Measurements from ENCODE around the gene FABP7. TPM values are rescaled to one million over a fixed set of nuclear protein-coding genes. Genes with fewer than 3 reads are reported as not detected.

Gene FABP7
- total RNA-seq, 1 experiment from 2014 or later, result not detected

DNA sequence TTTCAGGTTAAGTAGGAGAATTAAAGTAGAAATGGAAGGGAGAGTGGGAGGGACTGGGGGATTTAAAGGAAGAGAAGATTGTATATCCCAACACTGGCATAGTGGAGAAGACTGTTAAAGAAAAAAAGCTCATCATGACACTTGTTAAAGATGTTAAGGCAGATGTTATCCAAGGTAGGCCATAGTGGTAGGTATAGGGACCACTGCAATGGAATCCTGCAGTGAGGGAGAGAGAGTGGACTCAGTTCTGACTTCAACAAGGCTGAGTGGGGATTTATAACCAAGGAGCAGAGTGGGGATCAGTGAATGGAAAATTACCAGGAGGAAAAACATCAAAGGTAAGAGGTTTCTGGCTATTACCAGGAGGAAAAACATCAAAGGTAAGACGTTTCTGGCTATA lies 30.7 kb downstream of the FABP7 start:
- no peak overlapping the region for H3K4me3 Mint-ChIP-seq (ENCODE audit: unreplicated experiment)
- no peaks in the 10 kb centered on the region for H3K9me3 ChIP-seq
- peaks cover 13% of the 10 kb centered on the region for H3K36me3 Mint-ChIP-seq (ENCODE audit: insufficient read depth, unreplicated experiment)
- no peaks in the 10 kb centered on the region for H3K27me3 ChIP-seq (replicated peaks; ENCODE audit: control insufficient read depth, insufficient read depth, low read length)
- H3K36me3 ChIP-seq (ENCODE audit: control insufficient read depth, insufficient read depth, low read length), result peaks cover 1% of the 10 kb centered on the region; the same call in 1 of the 2 replicates
- no TSS peak for BruUV-seq (replicated peaks)
- H3K4me3 ChIP-seq (ENCODE audit: low read depth, low read length), result no peak overlapping the region
- POLR2A ChIA-PET, result no interaction called here
- no peaks in the 10 kb centered on the region for H3K9me3 Mint-ChIP-seq (ENCODE audit: unreplicated experiment)
- no peak for DNase-seq
- H3K27me3 Mint-ChIP-seq (ENCODE audit: insufficient read depth, unreplicated experiment), result no peaks in the 10 kb centered on the region
- H3K27ac Mint-ChIP-seq (ENCODE audit: unreplicated experiment), result no peak overlapping the region
- CTCF ChIA-PET, result no interaction called here
- no peaks in the 10 kb centered on the region for H3K4me1 Mint-ChIP-seq (ENCODE audit: low read depth, unreplicated experiment)
- no peaks in the 10 kb centered on the region; the same call in 1 of the 2 replicates for H3K4me1 ChIP-seq
- no peak for TF ChIP-seq CTCF (IDR thresholded peaks at IDR 0.05; ENCODE audit: insufficient read depth in 1 of 2, low read depth in 1 of 2, low read length in 1 of 2, severe bottlenecking in 1 of 2, unreplicated experiment in 1 of 2)
- intact Hi-C loops (cut with micrococcal nuclease; ENCODE audit: unreplicated experiment), result no loop called here

GRCh38 chr6:122817358-122817757 lies 37.8 kb downstream of the FABP7 start:
- H3K36me3 ChIP-seq (ENCODE audit: control insufficient read depth, insufficient read depth, low read length), result no peaks in the 10 kb centered on the region
- POLR2A ChIA-PET, result no interaction called here
- Mint-ChIP-seq H3K27me3 (ENCODE audit: insufficient read depth, unreplicated experiment) (no peaks in the 10 kb centered on the region), H3K27ac (ENCODE audit: unreplicated experiment) (no peak overlapping the region), H3K4me3 (ENCODE audit: unreplicated experiment) (no peak overlapping the region), H3K9me3 (ENCODE audit: unreplicated experiment) (no peaks in the 10 kb centered on the region), H3K4me1 (ENCODE audit: low read depth, unreplicated experiment) (peaks cover 4% of the 10 kb centered on the region), H3K36me3 (ENCODE audit: insufficient read depth, unreplicated experiment) (no peaks in the 10 kb centered on the region)
- DNase-seq, result no peak
- no peaks in the 10 kb centered on the region for H3K27me3 ChIP-seq (replicated peaks; ENCODE audit: control insufficient read depth, insufficient read depth, low read length)
- intact Hi-C loops (cut with micrococcal nuclease; ENCODE audit: unreplicated experiment), result no loop called here
- BruUV-seq (replicated peaks), result no TSS peak
- no peak overlapping the region for H3K4me3 ChIP-seq (ENCODE audit: low read depth, low read length)
- H3K9me3 ChIP-seq, result no peaks in the 10 kb centered on the region
- no peaks in the 10 kb centered on the region for H3K4me1 ChIP-seq
- TF ChIP-seq CTCF (IDR thresholded peaks at IDR 0.05; ENCODE audit: insufficient read depth in 1 of 2, low read depth in 1 of 2, low read length in 1 of 2, severe bottlenecking in 1 of 2, unreplicated experiment in 1 of 2), result no peak
- CTCF ChIA-PET, result no interaction called here

DNA sequence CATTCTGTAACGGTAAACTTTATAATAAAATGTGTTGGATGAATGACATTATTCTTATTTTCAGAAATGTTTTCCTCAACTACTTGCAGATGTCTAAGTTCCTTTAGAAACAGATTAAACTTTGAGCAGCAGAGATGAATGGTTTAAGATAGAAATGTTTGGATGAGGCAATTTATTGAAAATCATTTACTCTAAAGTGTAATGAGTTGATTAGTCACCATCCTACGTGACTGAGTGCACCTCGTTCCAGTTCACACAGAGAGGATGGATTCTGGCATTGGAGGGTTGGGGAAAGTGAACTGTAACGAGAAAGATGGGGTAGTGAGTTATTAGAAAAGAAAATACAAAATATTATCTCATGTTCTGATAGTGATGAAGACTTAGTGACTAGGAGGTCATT lies 38.2 kb downstream of the FABP7 start:
- Histone ChIP-seq H3K4me1 (no peaks in the 10 kb centered on the region), H3K4me3 (ENCODE audit: low read depth, low read length) (no peak overlapping the region), H3K27me3 (replicated peaks; ENCODE audit: control insufficient read depth, insufficient read depth, low read length) (no peaks in the 10 kb centered on the region), H3K36me3 (ENCODE audit: control insufficient read depth, insufficient read depth, low read length) (no peaks in the 10 kb centered on the region), H3K9me3 (no peaks in the 10 kb centered on the region)
- BruUV-seq (replicated peaks), result no TSS peak
- CTCF ChIA-PET, result no interaction called here
- Mint-ChIP-seq H3K4me1 (ENCODE audit: low read depth, unreplicated experiment) (peaks cover 4% of the 10 kb centered on the region), H3K4me3 (ENCODE audit: unreplicated experiment) (no peak overlapping the region), H3K27me3 (ENCODE audit: insufficient read depth, unreplicated experiment) (no peaks in the 10 kb centered on the region), H3K9me3 (ENCODE audit: unreplicated experiment) (no peaks in the 10 kb centered on the region), H3K27ac (ENCODE audit: unreplicated experiment) (no peak overlapping the region), H3K36me3 (ENCODE audit: insufficient read depth, unreplicated experiment) (no peaks in the 10 kb centered on the region)
- POLR2A ChIA-PET, result no interaction called here
- no peak for DNase-seq
- intact Hi-C loops (cut with micrococcal nuclease; ENCODE audit: unreplicated experiment), result no loop called here
- TF ChIP-seq CTCF (IDR thresholded peaks at IDR 0.05; ENCODE audit: insufficient read depth in 1 of 2, low read depth in 1 of 2, low read length in 1 of 2, severe bottlenecking in 1 of 2, unreplicated experiment in 1 of 2), result no peak

All from Caco-2 (cell line).